GM10248 (cell line): Measurements from ENCODE around the gene ZNF24.

Source experiments
- CTCF ChIA-PET: fragments of 300-600 bp; sonication (Branson Sonifier 250); formaldehyde crosslinking; extraction: SDS; loops from one replicate; lab custom pipeline; 2021; ENCODE audit warnings: antibody characterized with exemption; lab: Yijun Ruan, JAX
- POLR2A ChIA-PET: fragments of 350-650 bp; sonication (Branson Sonifier 250); formaldehyde crosslinking; extraction: SDS; loops from one replicate; lab custom pipeline; 2020; ENCODE audit warnings: antibody characterized with exemption; lab: Yijun Ruan, JAX
- DNase-seq: peaks from one replicate; pipeline ENCODE4 v3.0.0; 2012; ENCODE audit errors: extremely low spot score
- TF ChIP-seq, protein P1 (sequence below): IDR thresholded peaks from 2 replicates; pipeline ENCODE4 v1.5.1; 2012; ENCODE audit warnings: mild to moderate bottlenecking, low read depth; ENCODE audit errors: extremely low read depth, missing control alignments, control extremely low read depth

ZNF24 gene

DNA sequence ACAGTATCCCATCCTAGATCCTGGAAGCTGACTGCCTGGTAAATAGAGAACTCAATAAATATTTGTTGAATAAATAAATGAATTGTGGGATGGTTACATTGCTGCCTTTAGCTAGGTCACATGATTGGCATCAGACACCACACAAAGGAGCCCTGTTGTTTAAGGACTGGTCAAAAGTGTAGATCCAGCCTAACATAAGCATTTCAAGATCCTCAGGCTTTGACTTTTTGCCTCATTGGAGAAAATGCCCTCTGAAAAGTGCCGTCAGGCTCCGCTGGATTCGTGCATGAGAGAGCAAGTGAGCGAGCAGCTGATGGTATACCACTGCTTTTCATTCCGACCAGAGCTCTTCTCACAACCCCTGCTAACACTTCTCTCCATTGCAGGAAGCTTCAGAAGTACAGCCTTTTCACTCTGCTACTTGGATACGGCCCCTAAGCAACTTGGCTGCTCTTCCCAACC is 1.3 kb upstream of the ZNF24 start:
- ChIA-PET CTCF (interaction anchor here (0.8 to 4.3 kb wide), 8 partner anchors 9 to 319 kb away, joined by 3 to 25 read pairs (median 4); no protein-coding TSS in a partner anchor), POLR2A (no interaction called here)
- TF ChIP-seq, protein P1, sequence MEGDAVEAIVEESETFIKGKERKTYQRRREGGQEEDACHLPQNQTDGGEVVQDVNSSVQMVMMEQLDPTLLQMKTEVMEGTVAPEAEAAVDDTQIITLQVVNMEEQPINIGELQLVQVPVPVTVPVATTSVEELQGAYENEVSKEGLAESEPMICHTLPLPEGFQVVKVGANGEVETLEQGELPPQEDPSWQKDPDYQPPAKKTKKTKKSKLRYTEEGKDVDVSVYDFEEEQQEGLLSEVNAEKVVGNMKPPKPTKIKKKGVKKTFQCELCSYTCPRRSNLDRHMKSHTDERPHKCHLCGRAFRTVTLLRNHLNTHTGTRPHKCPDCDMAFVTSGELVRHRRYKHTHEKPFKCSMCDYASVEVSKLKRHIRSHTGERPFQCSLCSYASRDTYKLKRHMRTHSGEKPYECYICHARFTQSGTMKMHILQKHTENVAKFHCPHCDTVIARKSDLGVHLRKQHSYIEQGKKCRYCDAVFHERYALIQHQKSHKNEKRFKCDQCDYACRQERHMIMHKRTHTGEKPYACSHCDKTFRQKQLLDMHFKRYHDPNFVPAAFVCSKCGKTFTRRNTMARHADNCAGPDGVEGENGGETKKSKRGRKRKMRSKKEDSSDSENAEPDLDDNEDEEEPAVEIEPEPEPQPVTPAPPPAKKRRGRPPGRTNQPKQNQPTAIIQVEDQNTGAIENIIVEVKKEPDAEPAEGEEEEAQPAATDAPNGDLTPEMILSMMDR: no peak
- DNase-seq: peak; percentile 13

DNA sequence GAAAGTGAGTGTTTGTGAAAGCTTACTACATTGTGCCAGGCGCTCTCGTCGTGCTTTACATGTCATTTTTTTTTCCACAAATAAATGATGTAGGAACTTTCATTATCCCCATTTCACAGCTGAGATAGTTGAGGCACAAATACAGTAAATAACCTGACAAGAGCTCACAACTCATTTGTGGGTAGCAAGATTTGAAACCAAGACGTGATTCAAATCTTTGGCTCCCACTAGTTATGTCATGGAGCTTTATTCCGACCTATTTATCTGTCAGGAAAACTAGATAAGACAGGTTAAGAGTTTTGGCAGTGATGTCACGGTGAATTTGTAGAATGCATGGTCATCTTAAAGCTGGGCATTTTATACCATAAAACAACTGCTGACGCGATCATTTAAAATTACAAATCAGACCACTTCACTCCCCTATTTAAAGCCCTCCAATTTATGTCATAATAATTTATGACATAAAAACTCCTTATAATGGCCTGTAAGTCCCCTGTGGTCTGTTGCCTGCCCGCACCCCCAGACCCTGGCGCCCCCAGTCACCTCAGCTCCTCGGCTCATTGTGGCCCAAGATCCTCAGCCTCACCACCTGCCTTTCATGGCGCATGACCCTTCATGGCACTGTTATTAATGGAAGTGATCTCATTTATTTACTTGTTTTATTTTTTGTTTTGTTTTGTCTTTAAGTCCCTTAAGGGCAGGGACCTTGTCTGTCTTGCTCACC is 678 bp upstream of the ZNF24 start:
- ChIA-PET CTCF (interaction anchor here (0.8 to 4.3 kb wide), 8 partner anchors 10 to 318 kb away, joined by 3 to 25 read pairs (median 4); no protein-coding TSS in a partner anchor), POLR2A (no interaction called here)
- TF ChIP-seq, protein P1: no peak
- DNase-seq: no peak

DNA sequence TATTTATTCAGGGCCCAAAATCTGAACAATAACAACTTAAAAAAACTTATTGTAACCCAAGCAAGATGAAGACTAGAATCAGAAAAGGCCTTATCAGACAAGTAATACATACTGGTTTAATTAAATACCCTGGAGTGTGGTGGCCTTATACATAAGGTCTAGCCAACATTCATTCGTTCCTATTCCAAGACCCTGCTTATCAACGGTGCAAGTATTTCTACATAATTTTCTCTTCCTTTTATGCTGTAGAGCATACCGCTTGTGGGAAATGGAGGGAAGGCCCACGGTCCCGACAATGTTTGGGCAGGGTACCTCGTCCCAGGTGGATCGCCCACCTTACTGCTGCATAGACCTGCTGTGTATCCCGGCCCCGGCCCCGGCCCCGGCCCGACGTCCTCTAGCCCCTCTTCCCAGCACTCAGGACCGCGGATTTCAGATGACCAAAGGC is 708 bp downstream of the ZNF24 start:
- DNase-seq: no peak
- CTCF ChIA-PET: interaction anchor here (1.2 to 4.3 kb wide), 4 partner anchors 11 to 313 kb away, joined by 3 to 25 read pairs (median 14); no protein-coding TSS in a partner anchor
- POLR2A ChIA-PET: no interaction called here
- TF ChIP-seq, protein P1: no peak

DNA sequence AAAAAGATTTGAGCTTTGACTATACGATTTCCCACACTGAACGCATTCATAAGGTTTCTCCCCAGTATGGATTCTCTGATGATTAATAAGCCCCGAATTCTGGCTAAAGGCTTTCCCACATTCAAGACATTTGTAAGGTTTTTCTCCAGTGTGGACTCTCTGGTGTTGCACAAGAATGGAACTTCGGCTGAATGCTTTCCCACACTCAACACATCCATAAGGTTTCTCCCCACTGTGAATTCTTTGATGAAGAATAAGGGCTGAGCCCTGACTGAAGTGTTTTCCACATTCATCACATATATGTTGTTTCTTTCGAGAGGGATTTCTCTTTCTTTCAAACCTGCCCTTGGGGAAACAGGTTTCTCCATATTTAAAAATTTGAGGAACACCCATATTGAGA is 6.9 kb downstream of the ZNF24 start:
- POLR2A ChIA-PET: no interaction called here
- no peak for DNase-seq
- TF ChIP-seq, protein P1: no peak
- CTCF ChIA-PET: no interaction called here

DNA sequence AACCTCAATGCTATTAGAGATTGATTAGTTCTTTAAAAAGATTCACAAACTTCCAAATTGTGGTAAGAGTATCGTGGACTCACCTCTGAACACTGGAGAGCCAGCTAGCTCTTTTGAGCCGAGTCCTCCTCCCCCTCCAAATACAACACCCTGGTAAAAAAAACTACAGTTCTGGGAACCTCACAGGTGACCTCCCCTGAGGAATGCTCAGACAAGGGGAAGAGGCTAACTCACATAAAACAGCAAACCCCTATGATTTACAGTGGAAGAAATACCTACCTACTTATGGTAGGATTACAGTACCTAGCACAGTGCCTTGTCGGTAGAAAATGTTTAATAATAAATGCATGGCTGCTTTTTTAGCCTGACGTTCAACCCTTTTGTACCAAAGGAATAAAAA is 8.4 kb downstream of the ZNF24 start:
- TF ChIP-seq, protein P1: no peak
- ChIA-PET CTCF (interaction anchor here (1.6 kb wide), 1 partner anchor 104 kb away, joined by 3 read pairs; no protein-coding TSS in a partner anchor), POLR2A (no interaction called here)
- DNase-seq: no peak

DNA sequence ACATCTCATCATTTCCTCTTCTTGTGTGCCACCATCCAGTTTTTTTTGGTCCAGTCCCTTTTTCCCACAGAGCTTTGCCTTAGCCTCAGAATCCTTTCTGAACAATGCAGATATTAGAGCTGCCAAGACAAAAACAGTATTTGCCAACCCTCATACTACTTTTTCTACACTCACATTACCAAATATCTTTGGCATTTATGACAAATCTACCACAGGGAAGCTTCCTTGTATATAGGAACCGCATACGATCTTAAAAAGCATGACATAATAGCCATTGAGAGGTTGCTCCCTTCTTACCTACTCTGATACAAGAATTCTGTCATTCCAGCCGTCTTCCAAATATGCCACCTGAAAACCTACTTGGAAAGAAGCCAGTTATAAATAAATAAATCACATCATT is 9.4 kb downstream of the ZNF24 start:
- TF ChIP-seq, protein P1: no peak
- CTCF ChIA-PET: interaction anchor here (0.7 to 1.8 kb wide), 5 partner anchors 11 to 308 kb away, joined by 3 to 5 read pairs (median 3); no protein-coding TSS in a partner anchor
- POLR2A ChIA-PET: interaction anchor here (0.6 kb wide), 1 partner anchor 45 kb away, joined by 3 read pairs; the partner anchor contains the start of gene ZSCAN30
- no peak for DNase-seq
